Panc1 (cell line): ENCODE data around the gene APOM. TPM values are rescaled to one million over a fixed set of nuclear protein-coding genes. Genes with fewer than 3 reads are reported as not detected.

Experiments used
- ATAC-seq: fragments of 200-7000 bp; cut with Tn5 transposase; 2 replicates; pipeline ENCODE4 v1.9.1; 2020; ENCODE audit warnings: mild to moderate bottlenecking, moderate library complexity
- BruUV-seq: library from RNA; stranded (reverse); fragments of 400-500 nt; replicated peaks from 2 replicates; lab custom pipeline; 2021; lab: Mats Ljungman, UMichigan
- CTCF ChIA-PET: fragments of 300-600 bp; sonication (Branson Sonifier 250); formaldehyde crosslinking; loops from one replicate; lab custom pipeline; 2022; ENCODE audit warnings: antibody characterized with exemption; lab: Charles Lee
- POLR2A ChIA-PET: fragments of 300-600 bp; sonication (Branson Sonifier 250); formaldehyde crosslinking; loops from one replicate; lab custom pipeline; 2022; ENCODE audit warnings: antibody characterized with exemption; lab: Charles Lee
- DNase-seq: peaks from one replicate; pipeline ENCODE4 v3.0.0-alpha.2; 2010; ENCODE audit warnings: low read depth, low spot score
- H3K27ac ChIP-seq: 2 replicates; pipeline ENCODE4 v1.5.1; 2011; ENCODE audit warnings: mild to moderate bottlenecking, low read length, inconsistent platforms
- H3K27me3 ChIP-seq: fragments of 200-500 bp; sonication (Bioruptor generic); 2 replicates; pipeline ENCODE4 v1.6.0; 2014; ENCODE audit warnings: low read length, inconsistent platforms; ENCODE audit not compliant: control insufficient read depth, insufficient read depth
- H3K36me3 ChIP-seq: fragments of 200-500 bp; sonication (Bioruptor generic); 2 replicates; pipeline ENCODE4 v1.5.1; 2014; ENCODE audit warnings: inconsistent platforms, mild to moderate bottlenecking, low read length, moderate library complexity; ENCODE audit not compliant: control insufficient read depth, insufficient read depth
- H3K4me1 ChIP-seq: 2 replicates; pipeline ENCODE4 v1.5.1; 2011; ENCODE audit warnings: inconsistent platforms, mild to moderate bottlenecking, low read length, moderate library complexity; ENCODE audit not compliant: control insufficient read depth, insufficient read depth
- H3K4me3 ChIP-seq, 2 experiments: 2 replicates each; pipeline ENCODE4 v1.5.1; 2011 to 2012; ENCODE audit warnings: low read depth in 2 of 2, low read length in 2 of 2, mild to moderate bottlenecking in 2 of 2, inconsistent platforms in 1 of 2, moderate library complexity in 1 of 2
- H3K9me3 ChIP-seq: fragments of 200-500 bp; sonication (Bioruptor generic); 2 replicates; pipeline ENCODE4 v1.5.1; 2014; ENCODE audit warnings: low read depth, mild to moderate bottlenecking, inconsistent platforms, low read length, moderate library complexity; ENCODE audit not compliant: control insufficient read depth, insufficient read depth
- POLR2AphosphoS5 ChIP-seq: IDR thresholded peaks from 2 replicates; pipeline ENCODE4 v1.6.1; 2012; ENCODE audit warnings: mild to moderate bottlenecking, low read depth, low read length, moderate library complexity
- SIN3A ChIP-seq: IDR thresholded peaks from 2 replicates; pipeline ENCODE4 v1.6.1; 2012; ENCODE audit warnings: low read depth, mild to moderate bottlenecking, low read length, moderate library complexity, borderline replicate concordance; ENCODE audit not compliant: insufficient read depth
- TCF7L2 ChIP-seq: IDR thresholded peaks from 2 replicates; pipeline ENCODE4 v1.6.1; 2011; ENCODE audit warnings: mild to moderate bottlenecking, low read depth, low read length, inconsistent platforms
- in situ Hi-C: cut with HindIII; loops from 2 replicates; pipeline ENCODE4 v1.10.0; 2016; ENCODE audit warnings: low sequenced_read_pairs, low pct_unique_long_range_greater_than_20kb
- intact Hi-C: fragments of 100-400 bp; cut with micrococcal nuclease; formaldehyde crosslinking; loops from one replicate; pipeline ENCODE4 v1.10.0; 2022; ENCODE audit not compliant: unreplicated experiment
- total RNA-seq: library from RNA; stranded (reverse); gene quantifications from one replicate; pipeline ENCODE4 v1.2.1, GENCODE V29; 2021; ENCODE audit not compliant: unreplicated experiment
- TF ChIP-seq, protein P1 (sequence below): fragments of 450-650 bp; IDR thresholded peaks from 2 replicates; pipeline ENCODE4 v1.5.1; 2017; ENCODE audit warnings: mild to moderate bottlenecking
- TF ChIP-seq, protein P2 (sequence below), 2 experiments: IDR thresholded peaks; 2 replicates each; pipeline ENCODE4 v1.6.1; 2011 to 2012; ENCODE audit warnings: low read depth in 2 of 2, control low read depth in 1 of 2, low read length in 1 of 2, mild to moderate bottlenecking in 1 of 2, moderate library complexity in 1 of 2; ENCODE audit not compliant: insufficient read depth in 1 of 2

The APOM gene
- total RNA-seq, 1 experiment from 2014 or later, result 1.8 TPM

DNA sequence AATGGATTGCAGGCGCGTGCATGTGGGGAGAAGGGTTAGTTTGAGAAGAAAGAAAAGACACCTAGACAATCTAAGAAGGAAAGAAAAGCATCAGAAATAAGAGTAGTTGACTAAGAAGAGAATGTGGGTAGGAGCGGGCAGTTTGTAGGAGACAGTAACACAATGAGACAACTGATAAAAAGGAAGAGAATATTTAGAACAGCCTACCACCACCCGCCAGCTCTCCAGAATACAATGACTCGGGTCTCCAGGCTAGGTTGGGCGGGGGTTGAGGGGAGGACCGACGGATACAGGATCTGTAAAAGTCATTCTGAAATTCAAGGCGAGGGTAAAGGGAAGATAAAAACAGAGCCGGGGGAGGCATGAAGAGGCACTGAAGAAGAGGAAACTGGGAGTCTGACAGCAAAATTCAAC, 46.7 kb downstream of the APOM start:
- intact Hi-C loops (no loop called here), in situ Hi-C loops (no loop called here)
- ChIA-PET POLR2A (no interaction called here), CTCF (no interaction called here)
- H3K4me3 ChIP-seq, result peak overlapping the region; percentile 92 to 99
- peaks cover 7% of the 10 kb centered on the region; the same call in 1 of the 2 replicates for H3K4me1 ChIP-seq
- TSS peak; percentile 75 for BruUV-seq
- H3K27ac ChIP-seq, result peak overlapping the region; percentile 95
- peaks cover 4% of the 10 kb centered on the region; the same call in 1 of the 2 replicates for H3K36me3 ChIP-seq
- TF ChIP-seq POLR2AphosphoS5, result no peak
- TF ChIP-seq, protein P1, sequence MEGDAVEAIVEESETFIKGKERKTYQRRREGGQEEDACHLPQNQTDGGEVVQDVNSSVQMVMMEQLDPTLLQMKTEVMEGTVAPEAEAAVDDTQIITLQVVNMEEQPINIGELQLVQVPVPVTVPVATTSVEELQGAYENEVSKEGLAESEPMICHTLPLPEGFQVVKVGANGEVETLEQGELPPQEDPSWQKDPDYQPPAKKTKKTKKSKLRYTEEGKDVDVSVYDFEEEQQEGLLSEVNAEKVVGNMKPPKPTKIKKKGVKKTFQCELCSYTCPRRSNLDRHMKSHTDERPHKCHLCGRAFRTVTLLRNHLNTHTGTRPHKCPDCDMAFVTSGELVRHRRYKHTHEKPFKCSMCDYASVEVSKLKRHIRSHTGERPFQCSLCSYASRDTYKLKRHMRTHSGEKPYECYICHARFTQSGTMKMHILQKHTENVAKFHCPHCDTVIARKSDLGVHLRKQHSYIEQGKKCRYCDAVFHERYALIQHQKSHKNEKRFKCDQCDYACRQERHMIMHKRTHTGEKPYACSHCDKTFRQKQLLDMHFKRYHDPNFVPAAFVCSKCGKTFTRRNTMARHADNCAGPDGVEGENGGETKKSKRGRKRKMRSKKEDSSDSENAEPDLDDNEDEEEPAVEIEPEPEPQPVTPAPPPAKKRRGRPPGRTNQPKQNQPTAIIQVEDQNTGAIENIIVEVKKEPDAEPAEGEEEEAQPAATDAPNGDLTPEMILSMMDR, result no peak
- TF ChIP-seq TCF7L2, result no peak
- TF ChIP-seq, protein P2, sequence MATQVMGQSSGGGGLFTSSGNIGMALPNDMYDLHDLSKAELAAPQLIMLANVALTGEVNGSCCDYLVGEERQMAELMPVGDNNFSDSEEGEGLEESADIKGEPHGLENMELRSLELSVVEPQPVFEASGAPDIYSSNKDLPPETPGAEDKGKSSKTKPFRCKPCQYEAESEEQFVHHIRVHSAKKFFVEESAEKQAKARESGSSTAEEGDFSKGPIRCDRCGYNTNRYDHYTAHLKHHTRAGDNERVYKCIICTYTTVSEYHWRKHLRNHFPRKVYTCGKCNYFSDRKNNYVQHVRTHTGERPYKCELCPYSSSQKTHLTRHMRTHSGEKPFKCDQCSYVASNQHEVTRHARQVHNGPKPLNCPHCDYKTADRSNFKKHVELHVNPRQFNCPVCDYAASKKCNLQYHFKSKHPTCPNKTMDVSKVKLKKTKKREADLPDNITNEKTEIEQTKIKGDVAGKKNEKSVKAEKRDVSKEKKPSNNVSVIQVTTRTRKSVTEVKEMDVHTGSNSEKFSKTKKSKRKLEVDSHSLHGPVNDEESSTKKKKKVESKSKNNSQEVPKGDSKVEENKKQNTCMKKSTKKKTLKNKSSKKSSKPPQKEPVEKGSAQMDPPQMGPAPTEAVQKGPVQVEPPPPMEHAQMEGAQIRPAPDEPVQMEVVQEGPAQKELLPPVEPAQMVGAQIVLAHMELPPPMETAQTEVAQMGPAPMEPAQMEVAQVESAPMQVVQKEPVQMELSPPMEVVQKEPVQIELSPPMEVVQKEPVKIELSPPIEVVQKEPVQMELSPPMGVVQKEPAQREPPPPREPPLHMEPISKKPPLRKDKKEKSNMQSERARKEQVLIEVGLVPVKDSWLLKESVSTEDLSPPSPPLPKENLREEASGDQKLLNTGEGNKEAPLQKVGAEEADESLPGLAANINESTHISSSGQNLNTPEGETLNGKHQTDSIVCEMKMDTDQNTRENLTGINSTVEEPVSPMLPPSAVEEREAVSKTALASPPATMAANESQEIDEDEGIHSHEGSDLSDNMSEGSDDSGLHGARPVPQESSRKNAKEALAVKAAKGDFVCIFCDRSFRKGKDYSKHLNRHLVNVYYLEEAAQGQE (IDR thresholded peaks at IDR 0.05; ENCODE audit: insufficient read depth in 1 of 2, low read depth in 2 of 2, low read length in 1 of 2), result 0 out of 4 replicates have a peak, but pooled peaks of 1 of the 2 experiments have one; percentile 3
- TF ChIP-seq SIN3A, result no peak
- H3K27me3 ChIP-seq, result no peaks in the 10 kb centered on the region
- no peaks in the 10 kb centered on the region for H3K9me3 ChIP-seq
- ATAC-seq, result no peak
- no peak for DNase-seq

DNA sequence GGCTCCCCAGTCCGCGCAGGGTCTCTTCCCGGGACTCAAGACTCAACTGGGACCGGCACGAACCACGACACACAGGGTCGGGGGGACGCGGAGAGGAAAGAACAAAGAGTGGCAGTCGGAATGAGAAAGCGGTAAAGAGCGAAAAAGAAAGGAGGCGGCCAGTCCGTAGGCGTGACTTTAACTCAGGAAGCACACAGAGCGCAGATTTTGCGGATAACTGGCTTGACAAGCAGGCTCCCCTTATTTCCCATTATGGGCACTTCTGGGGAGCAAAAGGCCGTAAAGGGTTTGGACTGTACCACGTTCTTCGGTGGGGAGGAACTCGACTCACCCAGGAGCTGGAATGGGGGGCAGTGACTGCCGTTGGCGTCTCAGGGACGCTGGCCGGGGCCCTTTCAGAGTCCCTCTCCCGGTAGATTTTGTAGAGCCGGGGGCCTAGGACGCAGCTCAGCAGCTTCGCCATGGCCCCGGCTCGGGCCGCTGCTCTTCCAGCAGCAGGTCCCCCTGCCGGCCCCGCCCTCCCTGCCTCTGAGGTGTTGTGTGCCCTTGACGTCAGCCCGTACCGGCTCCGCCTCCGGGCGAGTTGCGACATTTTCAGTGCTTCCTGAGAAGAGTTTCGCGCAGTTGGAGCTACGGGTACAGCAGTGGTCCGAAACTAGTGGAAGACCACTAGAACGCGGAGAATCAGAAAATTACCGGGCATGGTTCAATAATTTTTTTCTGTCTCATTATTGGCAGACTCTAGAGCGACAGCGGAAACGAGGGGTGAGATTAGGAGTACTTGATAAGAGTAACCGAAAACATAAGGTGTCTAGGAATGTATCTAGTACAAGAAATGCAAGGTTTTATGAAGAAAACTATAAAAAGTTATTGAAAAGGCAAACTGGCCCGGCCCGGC, 47.4 kb downstream of the APOM start, which contains the start of gene ABHD16A:
ABHD16A (minus strand) TSS at position 506 of the 898 bp plus-strand sequence; CDS start at position 463, 43 bp downstream.
- peak; percentile 100 for ATAC-seq
- H3K27ac ChIP-seq, result peak within 1 kb of the TSS; percentile 95
- BruUV-seq, result no TSS peak
- H3K4me3 ChIP-seq, result peak within 1 kb of the TSS; percentile 92 to 99
- H3K4me1 ChIP-seq, result peaks cover 7% of the 10 kb centered on the region; the same call in 1 of the 2 replicates
- POLR2A ChIA-PET, result interaction anchor here (0.6 to 0.7 kb wide), 3 partner anchors 93 to 356 kb away, joined by 3 to 6 read pairs (median 4); partner anchors contain the start of gene VARS1
- in situ Hi-C loops (no loop called here), intact Hi-C loops (no loop called here)
- TF ChIP-seq POLR2AphosphoS5 (peak; percentile 89), SIN3A (no peak), TCF7L2 (peak; percentile 52; the same call in 1 of the 2 replicates)
- TF ChIP-seq, protein P1, result no peak
- TF ChIP-seq, protein P2 (IDR thresholded peaks at IDR 0.05; ENCODE audit: insufficient read depth in 1 of 2, low read depth in 2 of 2, low read length in 1 of 2), result peak in 1 of 2 experiments; percentile 0; a peak in 1 of 4 replicates
- H3K27me3 ChIP-seq, result no peaks in the 10 kb centered on the region
- peak; percentile 94 for DNase-seq
- no peaks in the 10 kb centered on the region for H3K9me3 ChIP-seq
- CTCF ChIA-PET, result interaction anchor here (0.9 kb wide), 1 partner anchor 11 kb away, joined by 3 read pairs; no protein-coding TSS in a partner anchor
- peaks cover 2% of the 10 kb centered on the region; the same call in 1 of the 2 replicates for H3K36me3 ChIP-seq
